SW480 (cell line): ENCODE data around the gene PTRHD1.

Source experiments
- DNase-seq: peaks from one replicate; pipeline ENCODE4 v3.0.0-alpha.2; 2016; ENCODE audit warnings: low spot score

Gene PTRHD1

GRCh38 chr2:24756789-24757188 lies 36.4 kb downstream of the PTRHD1 start:
- DNase-seq, result no peak

- DNase-seq, result peak; percentile 36
These were observed 38.0 kb downstream of the PTRHD1 start for GRCh38 chr2:24754985-24755705.

- DNase-seq, result no peak
These were observed 44.0 kb downstream of the PTRHD1 start for GRCh38 chr2:24749069-24749691.

GRCh38 chr2:24747299-24747698 lies 45.9 kb downstream of the PTRHD1 start:
- DNase-seq, result no peak

- DNase-seq, result no peak
These were observed 47.4 kb downstream of the PTRHD1 start for GRCh38 chr2:24745825-24746224.

- DNase-seq, result no peak
These were observed 48.8 kb downstream of the PTRHD1 start for GRCh38 chr2:24744356-24744755.

- no peak for DNase-seq
These were observed 49.3 kb downstream of the PTRHD1 start for GRCh38 chr2:24743924-24744323.

GRCh38 chr2:24742730-24743129 lies 50.5 kb downstream of the PTRHD1 start:
- no peak for DNase-seq

GRCh38 chr2:24740142-24740541 lies 53.0 kb downstream of the PTRHD1 start:
- no peak for DNase-seq
